HG03460 (cell line): ENCODE results near the gene CDC7.
"Not testable (repeated sequence)": the region's sequence is repeated elsewhere in the genome, so short reads cannot be mapped to it uniquely, and the experiment has no call there.

Source experiments
- ATAC-seq: cut with Tn5 transposase; IDR thresholded peaks from one replicate; pipeline ENCODE4 v1.9.1; 2021; ENCODE audit not compliant: unreplicated experiment

CDC7 gene

GRCh38 chr1:91500756-91501522, at the start of gene CDC7:
Gene CDC7 (plus strand): TSS chr1:91500851. CDS start chr1:91501717, 866 bp downstream.
- ATAC-seq: peak; percentile 78

- no peak for ATAC-seq
These were observed 46.5 kb upstream of the CDC7 start for GRCh38 chr1:91454136-91454535.

GRCh38 chr1:91455334-91455733, 45.3 kb upstream of the CDC7 start:
- ATAC-seq: no peak

GRCh38 chr1:91455896-91456295, 44.8 kb upstream of the CDC7 start:
- ATAC-seq: no peak

- not testable (repeated sequence) for ATAC-seq
These were observed 35.3 kb upstream of the CDC7 start for GRCh38 chr1:91465350-91465749.

GRCh38 chr1:91476533-91477217, 24.0 kb upstream of the CDC7 start:
- ATAC-seq: no peak

GRCh38 chr1:91487469-91487868, 13.2 kb upstream of the CDC7 start:
- no peak for ATAC-seq

- no peak for ATAC-seq
These were observed 10.2 kb upstream of the CDC7 start for GRCh38 chr1:91490501-91490900.

- ATAC-seq: no peak
These were observed 2.6 kb upstream of the CDC7 start for GRCh38 chr1:91498035-91498434.

GRCh38 chr1:91498498-91499245, 2.0 kb upstream of the CDC7 start:
- no peak for ATAC-seq

- ATAC-seq: no peak
These were observed 1.3 kb upstream of the CDC7 start for GRCh38 chr1:91499346-91499745.

- ATAC-seq: peak; percentile 11
These were observed 521 bp upstream of the CDC7 start for GRCh38 chr1:91499904-91500755.

- peak; percentile 22 for ATAC-seq
These were observed 836 bp downstream of the CDC7 start for GRCh38 chr1:91501523-91501851.

- ATAC-seq: no peak
These were observed 1.5 kb downstream of the CDC7 start for GRCh38 chr1:91501971-91502671.

GRCh38 chr1:91502672-91503184, 2.1 kb downstream of the CDC7 start:
- no peak for ATAC-seq

GRCh38 chr1:91503332-91503900, 2.8 kb downstream of the CDC7 start:
- ATAC-seq: no peak

- ATAC-seq: no peak
These were observed 3.4 kb downstream of the CDC7 start for GRCh38 chr1:91503975-91504530.

- ATAC-seq: no peak
These were observed 4.4 kb downstream of the CDC7 start for GRCh38 chr1:91505086-91505485.

GRCh38 chr1:91506071-91506470, 5.4 kb downstream of the CDC7 start:
- no peak for ATAC-seq
